ENCODE results near the gene GPATCH8.

DNA sequence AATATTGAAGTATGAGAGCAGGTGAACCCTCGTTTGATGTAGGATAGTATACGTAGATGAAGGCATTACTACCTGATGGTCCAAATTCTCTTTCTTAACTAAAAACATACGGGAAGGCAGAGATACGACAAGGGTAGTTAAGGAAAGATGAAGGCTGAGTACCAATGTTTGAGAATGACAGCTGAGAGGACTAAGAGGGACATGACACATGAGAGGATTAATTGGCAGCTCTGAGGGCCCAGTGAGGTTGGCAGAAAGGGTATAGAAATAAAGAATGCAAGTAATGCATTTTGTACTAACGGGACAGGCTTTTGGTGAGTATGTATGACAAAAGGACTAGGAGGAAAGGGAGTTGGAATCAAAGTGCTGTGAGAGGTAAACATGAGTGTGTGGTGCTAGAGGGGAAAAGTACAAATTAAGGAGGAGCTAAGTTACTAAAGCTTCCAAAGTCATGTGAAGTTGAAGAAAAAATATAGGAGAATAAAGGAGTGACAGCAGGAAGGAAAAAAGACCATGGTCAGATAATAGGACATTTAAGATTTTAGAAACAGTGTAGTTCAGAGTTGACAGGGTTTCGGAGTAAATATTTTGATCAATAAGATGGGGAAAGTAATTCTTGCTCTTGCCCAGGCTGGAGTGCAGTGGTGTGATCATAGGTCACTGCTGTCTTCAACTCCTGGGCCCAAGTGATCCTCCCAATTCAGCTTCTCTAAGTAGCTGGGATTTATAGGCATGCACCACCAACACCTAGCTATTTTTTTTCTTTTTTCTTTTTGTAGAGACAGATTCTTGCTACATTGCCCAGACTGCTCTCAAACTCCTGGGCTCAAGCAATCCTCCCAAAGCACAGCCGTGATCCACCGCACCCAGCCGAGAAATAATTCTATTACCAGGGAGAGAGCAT, 70.7 kb downstream of the GPATCH8 start:
- TF ChIP-seq, protein P1, sequence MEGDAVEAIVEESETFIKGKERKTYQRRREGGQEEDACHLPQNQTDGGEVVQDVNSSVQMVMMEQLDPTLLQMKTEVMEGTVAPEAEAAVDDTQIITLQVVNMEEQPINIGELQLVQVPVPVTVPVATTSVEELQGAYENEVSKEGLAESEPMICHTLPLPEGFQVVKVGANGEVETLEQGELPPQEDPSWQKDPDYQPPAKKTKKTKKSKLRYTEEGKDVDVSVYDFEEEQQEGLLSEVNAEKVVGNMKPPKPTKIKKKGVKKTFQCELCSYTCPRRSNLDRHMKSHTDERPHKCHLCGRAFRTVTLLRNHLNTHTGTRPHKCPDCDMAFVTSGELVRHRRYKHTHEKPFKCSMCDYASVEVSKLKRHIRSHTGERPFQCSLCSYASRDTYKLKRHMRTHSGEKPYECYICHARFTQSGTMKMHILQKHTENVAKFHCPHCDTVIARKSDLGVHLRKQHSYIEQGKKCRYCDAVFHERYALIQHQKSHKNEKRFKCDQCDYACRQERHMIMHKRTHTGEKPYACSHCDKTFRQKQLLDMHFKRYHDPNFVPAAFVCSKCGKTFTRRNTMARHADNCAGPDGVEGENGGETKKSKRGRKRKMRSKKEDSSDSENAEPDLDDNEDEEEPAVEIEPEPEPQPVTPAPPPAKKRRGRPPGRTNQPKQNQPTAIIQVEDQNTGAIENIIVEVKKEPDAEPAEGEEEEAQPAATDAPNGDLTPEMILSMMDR (IDR thresholded peaks at IDR 0.05), result no peak
- no peak for TF ChIP-seq POLR2A (IDR thresholded peaks at IDR 0.05)
- TF ChIP-seq EP300 (IDR thresholded peaks at IDR 0.05), result no peak
- TF ChIP-seq POLR2AphosphoS5 (IDR thresholded peaks at IDR 0.05), result no peak
